WERI-Rb-1 (cell line): Measurements from ENCODE around the gene WDR93.

Experiments
- DNase-seq: peaks from one replicate; pipeline ENCODE4 v3.0.0-alpha.2; 2020
- H3K27ac ChIP-seq: fragments of 250-450 bp; sonication (Bioruptor Pico); 2 replicates; pipeline ENCODE4 v1.5.1; 2020; ENCODE audit warnings: mild to moderate bottlenecking, moderate library complexity
- H3K27me3 ChIP-seq: fragments of 250-450 bp; sonication (Bioruptor Pico); 2 replicates; pipeline ENCODE4 v1.5.1; 2021; ENCODE audit warnings: mild to moderate bottlenecking, low read depth, moderate library complexity; ENCODE audit not compliant: insufficient read depth, severe bottlenecking
- H3K36me3 ChIP-seq: fragments of 250-450 bp; sonication (Bioruptor Pico); 2 replicates; pipeline ENCODE4 v1.5.1; 2020; ENCODE audit warnings: mild to moderate bottlenecking, moderate library complexity
- H3K4me3 ChIP-seq: 2 replicates; pipeline ENCODE4 v1.5.1; 2011; ENCODE audit warnings: low read depth, mild to moderate bottlenecking, control low read depth, low read length
- H3K9me3 ChIP-seq: fragments of 250-450 bp; sonication (Bioruptor Pico); 2 replicates; pipeline ENCODE4 v1.5.1; 2021; ENCODE audit warnings: mild to moderate bottlenecking, moderate library complexity; ENCODE audit not compliant: severe bottlenecking
- CTCF ChIP-seq: IDR thresholded peaks from 2 replicates; pipeline ENCODE4 v1.5.1; 2011; ENCODE audit warnings: low read depth, mild to moderate bottlenecking, control low read depth, inconsistent platforms, low read length

Gene WDR93

GRCh38 chr15:89751748-89752147, 61.1 kb downstream of the WDR93 start:
- H3K4me3 ChIP-seq, result no peak overlapping the region
- TF ChIP-seq CTCF, result no peak

GRCh38 chr15:89753855-89754254, 63.2 kb downstream of the WDR93 start:
- H3K4me3 ChIP-seq, result no peak overlapping the region
- no peak overlapping the region for H3K27ac ChIP-seq
- no peaks in the 10 kb centered on the region for H3K36me3 ChIP-seq
- H3K27me3 ChIP-seq, result no peaks in the 10 kb centered on the region
- TF ChIP-seq CTCF, result no peak
- no peak for DNase-seq
- H3K9me3 ChIP-seq, result no peaks in the 10 kb centered on the region

More at GRCh38 chr15:89751748-89752147, 61.1 kb downstream of the WDR93 start:
- Histone ChIP-seq H3K9me3 (no peaks in the 10 kb centered on the region), H3K27me3 (no peaks in the 10 kb centered on the region), H3K36me3 (no peaks in the 10 kb centered on the region), H3K27ac (no peak overlapping the region)
- DNase-seq, result no peak

GRCh38 chr15:89754361-89755154, 63.9 kb downstream of the WDR93 start:
- H3K4me3 ChIP-seq, result no peak overlapping the region
- no peak for DNase-seq
- H3K27me3 ChIP-seq, result no peaks in the 10 kb centered on the region
- no peaks in the 10 kb centered on the region for H3K36me3 ChIP-seq
- no peaks in the 10 kb centered on the region for H3K9me3 ChIP-seq
- H3K27ac ChIP-seq, result no peak overlapping the region
- no peak for TF ChIP-seq CTCF

- H3K9me3 ChIP-seq, result no peaks in the 10 kb centered on the region
- no peaks in the 10 kb centered on the region for H3K27me3 ChIP-seq
- no peak overlapping the region for H3K4me3 ChIP-seq
- H3K36me3 ChIP-seq, result no peaks in the 10 kb centered on the region
- no peak overlapping the region for H3K27ac ChIP-seq
- no peak for DNase-seq
- no peak for TF ChIP-seq CTCF
Observed at GRCh38 chr15:89755701-89756100, 65.1 kb downstream of the WDR93 start.

- Histone ChIP-seq H3K4me3 (no peak overlapping the region), H3K36me3 (no peaks in the 10 kb centered on the region), H3K9me3 (no peaks in the 10 kb centered on the region), H3K27ac (no peak overlapping the region), H3K27me3 (no peaks in the 10 kb centered on the region)
- no peak for DNase-seq
- no peak for TF ChIP-seq CTCF
Observed at GRCh38 chr15:89756897-89757296, 66.3 kb downstream of the WDR93 start.

GRCh38 chr15:89758283-89758682, 67.7 kb downstream of the WDR93 start:
- Histone ChIP-seq H3K27ac (no peak overlapping the region), H3K9me3 (no peaks in the 10 kb centered on the region), H3K27me3 (no peaks in the 10 kb centered on the region), H3K36me3 (no peaks in the 10 kb centered on the region), H3K4me3 (no peak overlapping the region)
- DNase-seq, result no peak
- no peak for TF ChIP-seq CTCF
